D721Med (cell line): ENCODE results near the gene CHKA.

Experiments
- DNase-seq: peaks from one replicate; pipeline ENCODE4 v3.0.0; 2011; ENCODE audit warnings: low spot score; ENCODE audit not compliant: insufficient read length
- FAIRE-seq: peaks from 2 replicates; lab custom pipeline; 2011; peaks lifted over from hg19 to GRCh38; lab: Jason Lieb, UNC
- TF ChIP-seq, protein P1 (sequence below): IDR thresholded peaks from 2 replicates; pipeline ENCODE4 v1.5.1; 2012; ENCODE audit warnings: mild to moderate bottlenecking, control low read depth; ENCODE audit not compliant: insufficient read depth; ENCODE audit errors: missing control alignments

The CHKA gene

DNA sequence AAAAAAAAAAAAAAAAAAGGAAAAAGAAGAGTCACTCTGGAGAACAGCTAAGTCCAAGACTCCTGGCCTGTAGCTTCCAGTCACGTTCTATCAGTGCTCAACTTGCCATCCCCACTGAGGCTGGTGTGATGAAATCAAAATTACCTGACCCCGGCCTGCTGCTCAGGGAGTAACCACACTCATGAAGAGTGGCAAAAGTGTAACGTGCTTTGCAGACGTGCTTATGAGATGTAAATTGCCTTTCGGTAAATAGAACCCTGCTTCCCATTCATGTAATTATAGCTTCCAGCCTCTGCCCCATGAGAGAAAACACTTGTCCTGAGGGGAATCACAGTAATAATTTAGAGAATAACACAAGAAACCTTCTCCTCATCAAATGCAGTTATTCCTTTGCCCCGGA, 28.2 kb upstream of the CHKA start:
- TF ChIP-seq, protein P1, sequence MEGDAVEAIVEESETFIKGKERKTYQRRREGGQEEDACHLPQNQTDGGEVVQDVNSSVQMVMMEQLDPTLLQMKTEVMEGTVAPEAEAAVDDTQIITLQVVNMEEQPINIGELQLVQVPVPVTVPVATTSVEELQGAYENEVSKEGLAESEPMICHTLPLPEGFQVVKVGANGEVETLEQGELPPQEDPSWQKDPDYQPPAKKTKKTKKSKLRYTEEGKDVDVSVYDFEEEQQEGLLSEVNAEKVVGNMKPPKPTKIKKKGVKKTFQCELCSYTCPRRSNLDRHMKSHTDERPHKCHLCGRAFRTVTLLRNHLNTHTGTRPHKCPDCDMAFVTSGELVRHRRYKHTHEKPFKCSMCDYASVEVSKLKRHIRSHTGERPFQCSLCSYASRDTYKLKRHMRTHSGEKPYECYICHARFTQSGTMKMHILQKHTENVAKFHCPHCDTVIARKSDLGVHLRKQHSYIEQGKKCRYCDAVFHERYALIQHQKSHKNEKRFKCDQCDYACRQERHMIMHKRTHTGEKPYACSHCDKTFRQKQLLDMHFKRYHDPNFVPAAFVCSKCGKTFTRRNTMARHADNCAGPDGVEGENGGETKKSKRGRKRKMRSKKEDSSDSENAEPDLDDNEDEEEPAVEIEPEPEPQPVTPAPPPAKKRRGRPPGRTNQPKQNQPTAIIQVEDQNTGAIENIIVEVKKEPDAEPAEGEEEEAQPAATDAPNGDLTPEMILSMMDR = no peak
- no peak for DNase-seq
- no peak for FAIRE-seq

GRCh38 chr11:68148879-68149278, 27.7 kb upstream of the CHKA start:
- DNase-seq (no peak), FAIRE-seq (no peak)
- TF ChIP-seq, protein P1 = no peak

GRCh38 chr11:68148071-68148805, 27.1 kb upstream of the CHKA start:
- DNase-seq (no peak), FAIRE-seq (no peak)
- TF ChIP-seq, protein P1 = no peak

- DNase-seq (no peak), FAIRE-seq (no peak)
These were observed 25.7 kb upstream of the CHKA start for GRCh38 chr11:68146704-68147474.

DNA sequence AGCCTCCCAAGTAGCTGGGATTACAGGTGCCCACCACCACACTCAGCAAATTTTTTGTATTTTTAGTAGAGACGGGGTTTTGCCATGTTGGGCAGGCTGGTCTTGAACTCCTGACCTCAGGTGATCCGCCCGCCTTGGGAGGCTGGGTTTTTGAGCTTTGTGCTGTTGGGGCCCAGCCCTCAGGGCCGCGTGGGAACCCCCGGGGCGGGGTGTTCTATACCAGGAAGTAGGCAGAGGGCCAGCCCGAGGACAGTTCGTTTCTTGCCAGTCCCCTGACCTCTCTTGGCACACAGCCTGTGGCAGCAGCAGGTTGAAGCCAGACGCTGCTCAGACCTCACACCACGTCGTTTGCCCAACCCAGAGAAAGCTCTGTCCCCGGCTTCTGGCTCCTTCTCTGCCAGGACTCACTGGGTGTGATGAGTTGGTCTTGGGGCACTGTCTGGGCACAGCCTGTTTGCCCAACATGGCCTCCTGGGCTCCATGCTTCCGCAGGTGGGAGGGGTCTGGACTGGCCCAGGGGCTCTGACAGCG, 24.9 kb upstream of the CHKA start:
- TF ChIP-seq, protein P1 = no peak

More at GRCh38 chr11:68146704-68147474, 25.7 kb upstream of the CHKA start:
- TF ChIP-seq, protein P1 = no peak

DNA sequence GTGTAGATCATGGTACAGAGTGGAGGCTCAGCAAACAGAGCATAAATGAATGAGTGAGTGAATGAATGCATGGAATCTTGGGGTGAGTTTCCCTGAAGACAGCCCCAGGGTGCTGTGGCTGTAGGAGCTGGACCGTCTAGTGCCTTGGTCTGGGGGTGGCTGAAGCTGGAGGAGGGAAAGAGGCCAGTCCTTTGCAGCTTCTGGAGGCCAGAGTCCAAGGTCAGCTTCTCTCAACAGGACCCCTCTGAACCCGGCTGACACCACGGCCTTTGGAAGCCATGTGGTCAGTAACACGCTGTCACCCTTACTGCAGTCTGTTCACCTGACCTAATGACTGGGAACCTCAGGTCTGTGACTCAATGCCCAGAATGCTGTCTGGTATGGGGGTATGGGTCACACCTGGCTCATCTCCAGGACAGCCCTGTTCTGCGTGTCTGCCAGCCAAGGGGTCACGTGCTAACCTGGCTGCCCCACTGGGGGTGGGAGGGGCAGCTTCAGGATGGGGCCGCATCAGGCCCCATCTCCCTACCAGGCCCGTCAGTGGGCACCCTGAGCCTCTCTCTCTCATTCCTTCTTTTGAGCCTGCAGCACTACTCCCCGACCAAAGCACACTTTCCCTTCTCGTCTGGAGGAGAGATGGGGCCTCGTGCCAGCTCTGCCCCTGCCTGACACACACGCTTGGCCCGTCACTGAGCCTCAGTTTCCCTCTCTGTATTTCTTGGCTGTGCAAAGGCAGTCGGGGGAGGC, 24.1 kb upstream of the CHKA start:
- TF ChIP-seq, protein P1 = no peak
- no peak for FAIRE-seq
- no peak for DNase-seq

More for the DNA sequence above, 24.9 kb upstream of the CHKA start:
- FAIRE-seq (no peak), DNase-seq (no peak)
